CD4-positive, CD25-positive, alpha-beta regulatory T cell (primary cell): ENCODE results near the gene SHISA2. TPM values are rescaled to one million over a fixed set of nuclear protein-coding genes. Genes with fewer than 3 reads are reported as not detected.

ENCODE experiments used
- ATAC-seq, 2 donors: fragments of 150-1000 bp; cut with Tn5 transposase; one replicate each; pipeline ENCODE4 v1.10.0; 2021; ENCODE audit warnings: low read depth in 2 of 2, moderate number of reproducible peaks in 2 of 2, moderate library complexity in 1 of 2
- DNase-seq, 3 donors: peaks; one replicate each; pipeline versions ENCODE4 v3.0.0 to v3.0.0-alpha.2; 2012 to 2022; ENCODE audit warnings: mixed read lengths in 1 of 3
- H3K27ac ChIP-seq: one replicate; pipeline ENCODE4 v1.7.0; 2013; ENCODE audit warnings: mild to moderate bottlenecking, low read length; ENCODE audit not compliant: insufficient read depth, poor library complexity, severe bottlenecking
- H3K27me3 ChIP-seq: one replicate; pipeline ENCODE4 v1.7.0; 2013; ENCODE audit warnings: low read length; ENCODE audit not compliant: control insufficient read depth, insufficient read depth
- H3K36me3 ChIP-seq: one replicate; pipeline ENCODE4 v1.7.0; 2013; ENCODE audit warnings: mild to moderate bottlenecking, low read length, moderate library complexity; ENCODE audit not compliant: control insufficient read depth, insufficient read depth
- H3K4me1 ChIP-seq: 2 replicates; pipeline ENCODE4 v1.7.0; 2013; ENCODE audit warnings: mild to moderate bottlenecking, low read length; ENCODE audit not compliant: insufficient read depth, control insufficient read depth, poor library complexity, severe bottlenecking
- H3K4me3 ChIP-seq: one replicate; pipeline ENCODE4 v1.7.0; 2013; ENCODE audit warnings: low read depth, mild to moderate bottlenecking, low read length, moderate library complexity
- H3K9me3 ChIP-seq, 2 experiments: 1 replicate in 1 of 2; 2 replicates in 1 of 2; pipeline ENCODE4 v1.7.0; 2013; ENCODE audit warnings: low read length in 2 of 2, mild to moderate bottlenecking in 1 of 2, moderate library complexity in 1 of 2; ENCODE audit not compliant: control insufficient read depth in 2 of 2
- H3K27ac Mint-ChIP-seq, 3 donors: one replicate each; pipeline ENCODE4 v1.8.0; 2020 to 2022; ENCODE audit warnings: mild to moderate bottlenecking in 3 of 3, mixed read lengths in 3 of 3, moderate library complexity in 2 of 3
- H3K27me3 Mint-ChIP-seq: one replicate; pipeline ENCODE4 v1.8.0; 2022; ENCODE audit warnings: mild to moderate bottlenecking, mixed read lengths
- H3K36me3 Mint-ChIP-seq: one replicate; pipeline ENCODE4 v1.8.0; 2020; ENCODE audit warnings: mixed read lengths
- H3K4me1 Mint-ChIP-seq, 4 donors: one replicate each; pipeline ENCODE4 v1.8.0; 2020 to 2022; ENCODE audit warnings: mixed read lengths in 4 of 4, mild to moderate bottlenecking in 1 of 4
- H3K4me3 Mint-ChIP-seq, 4 donors: one replicate each; pipeline ENCODE4 v1.8.0; 2020 to 2022; ENCODE audit warnings: mild to moderate bottlenecking in 4 of 4, mixed read lengths in 4 of 4, moderate library complexity in 3 of 4
- H3K9me3 Mint-ChIP-seq, 7 donors: one replicate each; pipeline ENCODE4 v1.8.0; 2020 to 2022; ENCODE audit warnings: mixed read lengths in 7 of 7, mild to moderate bottlenecking in 3 of 7, moderate library complexity in 2 of 7
- polyA plus RNA-seq, 4 donors: library from polyadenylated mRNA; unstranded; fragments of 300-500 nt; fragmentation: Illumina TruSeq; gene quantifications; one replicate each; pipeline ENCODE4 v1.2.3, GENCODE V29; 2021
- total RNA-seq: library from RNA; stranded (reverse); gene quantifications from one replicate; pipeline ENCODE4 v1.2.3, GENCODE V29; 2022

Gene SHISA2
- total and polyA plus RNA-seq, 5 donors from 2014 or later, result 0.09 to 1.7 (median 0.13) TPM; not detected in 1

GRCh38 chr13:26047040-26047439 is 4.8 kb downstream of the SHISA2 start:
- H3K9me3 Mint-ChIP-seq, result peaks cover 0 to 2% (median 0%) of the 10 kb centered on the region in 7 donors
- DNase-seq, result no peak
- H3K4me1 ChIP-seq, result peaks cover 15% of the 10 kb centered on the region
- no peaks in the 10 kb centered on the region for H3K9me3 ChIP-seq
- peak overlapping the region in 1 of 4 donors; percentile 22 for H3K4me3 Mint-ChIP-seq
- H3K27me3 Mint-ChIP-seq, result peaks cover 38% of the 10 kb centered on the region
- H3K27me3 ChIP-seq, result peaks cover 12% of the 10 kb centered on the region
- no peak for ATAC-seq
- no peak overlapping the region for H3K27ac Mint-ChIP-seq
- no peak overlapping the region for H3K4me3 ChIP-seq
- H3K36me3 Mint-ChIP-seq, result no peaks in the 10 kb centered on the region
- H3K4me1 Mint-ChIP-seq, result peaks cover 0 to 10% (median under 1%) of the 10 kb centered on the region in 4 donors
- H3K36me3 ChIP-seq, result no peaks in the 10 kb centered on the region
- H3K27ac ChIP-seq, result no peak overlapping the region

- Histone ChIP-seq H3K27ac (no peak overlapping the region), H3K9me3 (no peaks in the 10 kb centered on the region), H3K4me1 (peaks cover 15% of the 10 kb centered on the region), H3K36me3 (no peaks in the 10 kb centered on the region), H3K4me3 (no peak overlapping the region), H3K27me3 (peaks cover 12% of the 10 kb centered on the region)
- DNase-seq, result no peak
- H3K4me1 Mint-ChIP-seq, result peaks cover 0 to 9% (median 0%) of the 10 kb centered on the region in 4 donors
- H3K27me3 Mint-ChIP-seq, result peaks cover 36% of the 10 kb centered on the region
- ATAC-seq, result no peak
- H3K9me3 Mint-ChIP-seq, result peaks cover 0 to 2% (median 0%) of the 10 kb centered on the region in 7 donors
- H3K27ac Mint-ChIP-seq, result no peak overlapping the region
- H3K4me3 Mint-ChIP-seq, result peak overlapping the region in 1 of 4 donors; percentile 22
- H3K36me3 Mint-ChIP-seq, result no peaks in the 10 kb centered on the region
Measured at GRCh38 chr13:26046639-26047038, 5.2 kb downstream of the SHISA2 start.

- ATAC-seq, result no peak
- Mint-ChIP-seq H3K27me3 (peaks cover 33% of the 10 kb centered on the region), H3K36me3 (no peaks in the 10 kb centered on the region), H3K4me1 (peaks cover 0 to 9% (median 0%) of the 10 kb centered on the region in 4 donors), H3K9me3 (peaks cover 0 to 2% (median 0%) of the 10 kb centered on the region in 7 donors), H3K4me3 (no peak overlapping the region), H3K27ac (no peak overlapping the region)
- Histone ChIP-seq H3K27ac (no peak overlapping the region), H3K4me1 (peaks cover 4% of the 10 kb centered on the region), H3K27me3 (peaks cover 12% of the 10 kb centered on the region), H3K9me3 (no peaks in the 10 kb centered on the region), H3K4me3 (no peak overlapping the region), H3K36me3 (no peaks in the 10 kb centered on the region)
- DNase-seq, result no peak
Measured at GRCh38 chr13:26045142-26045541, 6.7 kb downstream of the SHISA2 start.

GRCh38 chr13:26042785-26043184 is 9.0 kb downstream of the SHISA2 start:
- Histone ChIP-seq H3K36me3 (no peaks in the 10 kb centered on the region), H3K9me3 (no peaks in the 10 kb centered on the region)
- H3K27ac Mint-ChIP-seq, result no peak overlapping the region

DNA sequence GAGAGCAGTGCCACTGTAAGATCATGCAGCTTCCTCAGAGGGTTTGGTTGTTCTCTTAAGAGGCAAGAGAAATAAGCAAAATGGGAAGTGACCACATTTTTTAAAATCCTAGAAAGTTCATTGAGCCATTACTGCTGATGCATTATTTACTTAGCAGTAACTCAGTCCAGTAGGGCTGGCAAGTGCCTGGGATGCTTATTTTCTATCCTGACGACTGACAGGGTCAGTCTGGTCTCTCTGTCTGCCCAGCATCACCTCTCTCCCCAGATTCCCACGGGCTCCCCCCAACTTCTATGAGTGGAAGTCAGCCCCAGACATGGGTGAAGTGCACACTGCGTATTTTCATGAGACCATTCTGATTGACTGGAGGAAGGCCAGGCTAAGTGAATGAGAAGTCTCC is 10.4 kb downstream of the SHISA2 start:
- Mint-ChIP-seq H3K36me3 (no peaks in the 10 kb centered on the region), H3K27ac (no peak overlapping the region), H3K9me3 (no peaks in the 10 kb centered on the region), H3K27me3 (peaks cover 10% of the 10 kb centered on the region), H3K4me3 (no peak overlapping the region), H3K4me1 (no peaks in the 10 kb centered on the region)
- H3K9me3 ChIP-seq, result no peaks in the 10 kb centered on the region
- H3K36me3 ChIP-seq, result no peaks in the 10 kb centered on the region
- H3K4me3 ChIP-seq, result no peak overlapping the region
- ATAC-seq (no peak), DNase-seq (no peak)
- peaks cover 2% of the 10 kb centered on the region for H3K27me3 ChIP-seq
- no peaks in the 10 kb centered on the region for H3K4me1 ChIP-seq
- H3K27ac ChIP-seq, result no peak overlapping the region

More at GRCh38 chr13:26042785-26043184, 9.0 kb downstream of the SHISA2 start:
- Mint-ChIP-seq H3K27me3 (peaks cover 17% of the 10 kb centered on the region), H3K36me3 (no peaks in the 10 kb centered on the region), H3K4me3 (no peak overlapping the region), H3K9me3 (no peaks in the 10 kb centered on the region), H3K4me1 (no peaks in the 10 kb centered on the region)
- DNase-seq, result no peak
- no peak for ATAC-seq
- Histone ChIP-seq H3K4me1 (no peaks in the 10 kb centered on the region), H3K4me3 (no peak overlapping the region), H3K27me3 (peaks cover 2% of the 10 kb centered on the region), H3K27ac (no peak overlapping the region)

DNA sequence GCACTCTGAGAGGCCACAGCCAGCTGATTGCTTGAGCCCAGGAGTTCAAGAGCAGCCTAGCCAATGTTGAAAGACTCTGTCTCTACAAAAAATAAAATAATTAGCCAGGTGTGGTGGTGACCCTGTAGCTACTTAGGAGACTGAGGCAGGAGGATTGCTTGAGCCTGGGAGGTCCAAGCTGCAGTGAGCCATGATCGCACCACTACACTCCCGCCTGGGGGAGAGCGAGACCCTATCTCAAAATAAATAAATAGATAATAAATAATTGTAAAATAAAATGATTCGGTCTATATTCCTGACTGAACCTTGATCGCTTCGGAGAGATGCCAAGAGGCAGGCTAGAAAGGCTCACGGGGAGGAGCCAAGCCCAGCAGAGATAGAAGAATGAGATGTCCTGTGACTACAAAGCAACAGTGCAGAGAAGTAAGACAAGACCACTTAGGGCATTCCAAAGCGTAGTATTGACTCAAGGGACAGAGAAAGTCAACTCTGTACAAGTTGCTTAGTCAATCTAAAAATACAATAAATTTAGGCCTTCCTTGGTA is 12.8 kb downstream of the SHISA2 start:
- H3K27me3 Mint-ChIP-seq, result peaks cover 10% of the 10 kb centered on the region
- H3K4me1 Mint-ChIP-seq, result no peaks in the 10 kb centered on the region
- Histone ChIP-seq H3K9me3 (no peaks in the 10 kb centered on the region), H3K4me3 (no peak overlapping the region), H3K4me1 (no peaks in the 10 kb centered on the region), H3K36me3 (no peaks in the 10 kb centered on the region), H3K27me3 (peaks cover 2% of the 10 kb centered on the region), H3K27ac (no peak overlapping the region)
- ATAC-seq (no peak), DNase-seq (no peak)
- H3K36me3 Mint-ChIP-seq, result no peaks in the 10 kb centered on the region
- peaks cover 0 to 4% (median 0%) of the 10 kb centered on the region in 7 donors for H3K9me3 Mint-ChIP-seq
- no peak overlapping the region for H3K27ac Mint-ChIP-seq
- no peak overlapping the region for H3K4me3 Mint-ChIP-seq

- Histone ChIP-seq H3K27me3 (no peaks in the 10 kb centered on the region), H3K4me1 (no peaks in the 10 kb centered on the region), H3K27ac (no peak overlapping the region), H3K4me3 (no peak overlapping the region), H3K36me3 (no peaks in the 10 kb centered on the region), H3K9me3 (no peaks in the 10 kb centered on the region)
- Mint-ChIP-seq H3K27ac (no peak overlapping the region), H3K4me1 (no peaks in the 10 kb centered on the region), H3K9me3 (peaks cover 0 to 4% (median 0%) of the 10 kb centered on the region in 7 donors), H3K4me3 (no peak overlapping the region), H3K27me3 (peaks cover 4% of the 10 kb centered on the region), H3K36me3 (no peaks in the 10 kb centered on the region)
- ATAC-seq (no peak), DNase-seq (peak in 1 of 3 donors; percentile 41)
Measured at GRCh38 chr13:26037302-26037701, 14.5 kb downstream of the SHISA2 start.

DNA sequence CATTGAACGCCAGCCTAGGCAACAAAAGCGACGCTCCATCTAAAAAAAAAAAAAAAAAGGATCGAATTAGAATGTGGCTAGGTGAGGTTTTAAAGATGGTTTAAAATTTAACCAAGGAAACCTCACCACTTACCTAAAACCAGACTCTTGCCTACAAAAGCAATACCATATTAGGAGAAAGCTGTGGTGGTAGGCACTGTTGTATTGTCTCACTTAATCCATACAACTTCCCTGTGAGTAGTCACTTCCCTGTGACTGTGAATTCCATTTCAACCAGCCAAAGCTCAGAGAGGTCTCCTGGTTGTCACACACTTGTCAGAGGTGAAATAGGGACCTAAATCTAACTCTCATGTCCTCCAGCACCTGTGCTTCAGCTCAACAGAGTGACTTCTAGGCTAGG is 15.4 kb downstream of the SHISA2 start:
- no peaks in the 10 kb centered on the region for H3K27me3 ChIP-seq
- H3K27ac Mint-ChIP-seq, result no peak overlapping the region
- H3K9me3 Mint-ChIP-seq, result peaks cover 0 to 5% (median 3%) of the 10 kb centered on the region in 7 donors

More for the DNA sequence above, 15.4 kb downstream of the SHISA2 start:
- no peak for ATAC-seq
- Mint-ChIP-seq H3K4me1 (no peaks in the 10 kb centered on the region), H3K27me3 (peaks cover 4% of the 10 kb centered on the region), H3K4me3 (no peak overlapping the region), H3K36me3 (no peaks in the 10 kb centered on the region)
- Histone ChIP-seq H3K4me3 (no peak overlapping the region), H3K9me3 (no peaks in the 10 kb centered on the region), H3K4me1 (no peaks in the 10 kb centered on the region), H3K36me3 (no peaks in the 10 kb centered on the region), H3K27ac (no peak overlapping the region)
- DNase-seq, result no peak
